ENCODE measurements around the gene HOXC13.

- no peak for TF ChIP-seq CTCF (IDR thresholded peaks at IDR 0.05; ENCODE audit: borderline replicate concordance, extremely low read depth, low read length, poor library complexity, severe bottlenecking)
- TF ChIP-seq EZH2 (IDR thresholded peaks at IDR 0.05; ENCODE audit: borderline replicate concordance, low read depth, low read length, severe bottlenecking), result no peak
These were observed 16.6 kb downstream of the HOXC13 start for GRCh38 chr12:53955036-53955775.
